ENCODE data around the gene PAFAH1B2. TPM values are rescaled to one million over a fixed set of nuclear protein-coding genes. Genes with fewer than 3 reads are reported as not detected.
"Not testable (repeated sequence)": the region's sequence is repeated elsewhere in the genome, so short reads cannot be mapped to it uniquely, and the experiment has no call there.

Gene PAFAH1B2
- total and polyA plus RNA-seq, 3 donors from 2014 or later = 66.5 to 156 (median 150) TPM

DNA sequence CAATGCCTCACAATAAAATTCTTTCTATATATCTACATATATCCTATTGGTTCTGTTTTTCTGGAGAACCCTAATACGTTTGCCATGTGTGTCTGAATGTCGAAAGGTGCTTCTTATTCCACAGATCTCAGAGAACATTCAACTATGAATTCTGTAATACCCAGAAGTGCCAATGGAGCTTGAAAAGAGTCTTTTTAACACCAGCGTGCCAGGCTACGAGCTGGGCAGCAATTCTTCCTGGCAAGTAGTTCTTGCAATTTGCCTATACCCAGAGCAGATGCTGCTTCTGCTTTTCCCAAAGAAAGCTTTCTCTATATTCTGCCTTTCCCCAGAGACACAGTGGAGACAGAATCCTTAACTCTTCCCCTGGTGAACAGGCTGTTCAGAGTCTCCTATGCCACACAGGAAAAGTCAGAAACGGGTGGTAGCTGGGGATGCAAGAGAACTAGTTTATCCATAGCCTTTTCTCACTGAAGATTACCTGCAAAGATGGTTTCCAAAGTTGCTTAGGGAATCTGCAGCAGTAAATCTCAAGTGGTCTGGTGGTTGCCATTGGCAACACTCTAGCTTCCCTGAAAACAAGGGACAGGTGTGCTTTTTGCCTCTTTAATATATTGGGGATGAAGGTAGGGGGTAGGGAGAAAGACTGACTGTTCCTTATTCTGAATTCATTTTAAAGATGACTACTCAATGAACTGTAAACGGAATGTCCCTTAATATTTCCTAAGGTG lies 16.8 kb upstream of the PAFAH1B2 start:
- Histone ChIP-seq H3K4me3 (no peak overlapping the region), H3K9me3 (no peaks in the 10 kb centered on the region), H3K36me3 (ENCODE audit: low read depth, missing control alignments) (no peaks in the 10 kb centered on the region), H3K4me1 (no peaks in the 10 kb centered on the region), H3K27ac (no peak overlapping the region), H3K27me3 (no peaks in the 10 kb centered on the region)
- 73 to 80% methylated on average over 6 of the region's 6 CpGs for WGBS, 2 donors
- no peak for TF ChIP-seq POLR2A (IDR thresholded peaks at IDR 0.05)
- TF ChIP-seq CTCF (IDR thresholded peaks at IDR 0.05) = no peak
- no peak for DNase-seq
- intact Hi-C loops (cut with DNase I; ENCODE audit: low total_unique reads) = no loop called here

DNA sequence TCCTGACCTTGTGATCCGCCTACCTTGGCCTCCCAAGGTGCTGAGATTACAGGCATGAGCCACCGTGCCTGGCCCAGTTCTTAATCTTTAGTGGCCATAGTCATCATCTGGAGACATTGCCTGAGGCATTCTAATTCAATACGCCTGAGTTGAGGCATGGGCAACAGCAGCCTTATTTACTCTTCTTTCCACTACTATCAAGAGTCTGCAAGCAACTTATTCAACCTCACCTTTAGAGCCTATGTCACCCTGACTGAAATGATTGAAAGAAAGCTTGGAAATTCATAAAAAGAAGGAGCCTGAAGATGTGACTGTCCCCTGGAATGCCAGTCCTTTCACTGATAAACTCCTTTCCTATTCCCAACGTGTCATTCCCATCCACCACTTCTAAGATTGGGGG lies 15.8 kb upstream of the PAFAH1B2 start:
- 74 to 86% methylated on average over 4 of the region's 4 CpGs for WGBS, 2 donors
- intact Hi-C loops (cut with DNase I; ENCODE audit: low total_unique reads) = no loop called here
- TF ChIP-seq POLR2A (IDR thresholded peaks at IDR 0.05) (no peak), CTCF (IDR thresholded peaks at IDR 0.05) (no peak)

GRCh38 chr11:117130396-117130795 lies 13.7 kb upstream of the PAFAH1B2 start:
- H3K9me3 ChIP-seq; H3K27me3 ChIP-seq; H3K4me1 ChIP-seq; H3K27ac ChIP-seq; DNase-seq; H3K4me3 ChIP-seq; intact Hi-C loops (cut with DNase I; ENCODE audit: low total_unique reads); H3K36me3 ChIP-seq (ENCODE audit: low read depth, missing control alignments): not testable (repeated sequence)
- 86 to 94% methylated on average over 6 to 7 of the region's 7 CpGs for WGBS, 2 donors

More for the DNA sequence above, 15.8 kb upstream of the PAFAH1B2 start:
- Histone ChIP-seq H3K9me3 (no peaks in the 10 kb centered on the region), H3K36me3 (ENCODE audit: low read depth, missing control alignments) (no peaks in the 10 kb centered on the region), H3K4me3 (no peak overlapping the region), H3K27ac (no peak overlapping the region), H3K4me1 (no peaks in the 10 kb centered on the region), H3K27me3 (no peaks in the 10 kb centered on the region)
- no peak for DNase-seq

- Histone ChIP-seq H3K4me3 (no peak overlapping the region), H3K27ac (no peak overlapping the region), H3K27me3 (no peaks in the 10 kb centered on the region), H3K4me1 (no peaks in the 10 kb centered on the region), H3K9me3 (no peaks in the 10 kb centered on the region), H3K36me3 (ENCODE audit: low read depth, missing control alignments) (no peaks in the 10 kb centered on the region)
- intact Hi-C loops (cut with DNase I; ENCODE audit: low total_unique reads) = no loop called here
- no peak for DNase-seq
- TF ChIP-seq POLR2A (IDR thresholded peaks at IDR 0.05) (no peak), CTCF (IDR thresholded peaks at IDR 0.05) (no peak)
- 88 to 91% methylated on average over 7 of the region's 7 CpGs for WGBS, 2 donors
These were observed 13.2 kb upstream of the PAFAH1B2 start for GRCh38 chr11:117130879-117131278.

- H3K36me3 ChIP-seq (ENCODE audit: low read depth, missing control alignments) = no peaks in the 10 kb centered on the region
- H3K4me1 ChIP-seq = no peaks in the 10 kb centered on the region
- H3K27me3 ChIP-seq = no peaks in the 10 kb centered on the region
- DNase-seq = no peak
- H3K4me3 ChIP-seq = no peak overlapping the region
- no peak overlapping the region for H3K27ac ChIP-seq
- 68 to 70% methylated on average over 2 to 3 of the region's 3 CpGs for WGBS, 2 donors
- intact Hi-C loops (cut with DNase I; ENCODE audit: low total_unique reads) = no loop called here
- TF ChIP-seq CTCF (IDR thresholded peaks at IDR 0.05) (no peak), POLR2A (IDR thresholded peaks at IDR 0.05) (no peak)
- H3K9me3 ChIP-seq = no peaks in the 10 kb centered on the region
These were observed 9.7 kb upstream of the PAFAH1B2 start for GRCh38 chr11:117134431-117134830.

- H3K4me1 ChIP-seq; H3K9me3 ChIP-seq; H3K36me3 ChIP-seq (ENCODE audit: low read depth, missing control alignments); H3K27me3 ChIP-seq; intact Hi-C loops (cut with DNase I; ENCODE audit: low total_unique reads); DNase-seq; H3K4me3 ChIP-seq; H3K27ac ChIP-seq: not testable (repeated sequence)
- WGBS, 2 donors = no CpG with 5 or more reads among the region's 4 CpGs
These were observed 9.1 kb upstream of the PAFAH1B2 start for GRCh38 chr11:117134979-117135378.

GRCh38 chr11:117137223-117138086 lies 6.6 kb upstream of the PAFAH1B2 start:
- H3K4me3 ChIP-seq; H3K27me3 ChIP-seq; intact Hi-C loops (cut with DNase I; ENCODE audit: low total_unique reads); H3K27ac ChIP-seq; DNase-seq; H3K9me3 ChIP-seq; H3K36me3 ChIP-seq (ENCODE audit: low read depth, missing control alignments); H3K4me1 ChIP-seq: not testable (repeated sequence)
- WGBS, 2 donors = no CpG with 5 or more reads among the region's 15 CpGs

Data from testis (tissue), 3 donors.